ENCODE data around the gene CANT1.
"Not testable (repeated sequence)": the region's sequence is repeated elsewhere in the genome, so short reads cannot be mapped to it uniquely, and the experiment has no call there.

The CANT1 gene

DNA sequence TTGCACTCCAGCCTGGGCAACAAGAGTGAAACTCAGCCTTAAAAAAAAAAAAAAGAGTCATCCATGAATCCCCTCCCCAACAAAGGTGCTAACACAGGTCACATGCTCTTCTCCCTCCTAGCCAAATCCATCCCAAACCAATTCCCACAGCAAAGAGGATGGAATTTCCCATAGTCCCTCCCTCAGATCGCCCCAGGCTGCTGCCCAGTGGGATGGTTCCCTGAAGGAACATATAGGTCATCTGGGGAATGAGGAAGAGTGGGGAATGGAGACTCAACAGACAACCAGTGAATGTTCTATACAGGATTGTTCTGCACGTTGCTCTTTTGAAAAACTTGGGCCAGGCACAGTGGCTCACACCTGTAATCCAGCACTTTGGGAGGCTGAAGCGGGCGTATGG is 48.0 kb downstream of the CANT1 start:
- DNase-seq (ENCODE audit: low read depth in 1 of 2, low spot score in 1 of 2): no peak

DNA sequence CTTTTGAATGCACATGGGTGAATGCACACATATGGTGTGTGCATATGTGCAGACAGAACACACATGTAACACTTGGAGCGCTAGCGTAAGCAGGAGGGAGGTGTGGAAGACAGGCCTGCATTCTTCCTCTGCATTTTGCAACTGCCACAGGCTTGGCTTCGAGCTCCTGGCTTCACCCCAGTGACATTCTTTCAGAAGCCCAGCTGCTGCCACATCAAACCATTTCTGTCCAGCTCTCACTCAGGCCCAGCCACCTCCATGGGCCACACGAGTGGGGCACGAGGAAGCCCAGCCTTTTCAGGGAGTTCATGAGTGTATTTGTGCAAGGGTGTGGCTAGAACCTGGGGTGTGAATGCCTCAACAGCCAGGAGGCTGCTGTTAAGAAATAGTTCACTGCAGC is 48.6 kb downstream of the CANT1 start:
- no peak for DNase-seq (ENCODE audit: low read depth in 1 of 2, low spot score in 1 of 2)

DNA sequence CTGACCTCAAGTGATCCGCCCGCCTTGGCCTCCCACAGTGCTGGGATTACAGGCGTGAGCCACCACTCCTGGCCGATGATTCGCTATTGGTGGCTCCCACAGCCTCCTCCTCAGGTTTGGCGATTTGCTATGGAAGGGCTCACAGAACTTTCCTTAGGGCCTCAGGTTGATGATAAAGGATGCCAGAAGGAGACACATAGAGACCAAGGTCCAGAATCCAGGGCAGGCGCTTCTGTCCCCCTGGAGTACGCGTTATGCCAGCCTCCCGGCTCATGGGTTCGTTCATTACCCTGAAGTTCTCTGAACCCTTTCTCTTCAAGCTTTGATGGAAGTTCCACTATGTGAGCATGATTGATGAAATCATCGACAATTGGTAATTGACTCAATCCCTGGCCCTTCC is 49.8 kb downstream of the CANT1 start:
- no peak for DNase-seq (ENCODE audit: low read depth in 1 of 2, low spot score in 1 of 2)

DNA sequence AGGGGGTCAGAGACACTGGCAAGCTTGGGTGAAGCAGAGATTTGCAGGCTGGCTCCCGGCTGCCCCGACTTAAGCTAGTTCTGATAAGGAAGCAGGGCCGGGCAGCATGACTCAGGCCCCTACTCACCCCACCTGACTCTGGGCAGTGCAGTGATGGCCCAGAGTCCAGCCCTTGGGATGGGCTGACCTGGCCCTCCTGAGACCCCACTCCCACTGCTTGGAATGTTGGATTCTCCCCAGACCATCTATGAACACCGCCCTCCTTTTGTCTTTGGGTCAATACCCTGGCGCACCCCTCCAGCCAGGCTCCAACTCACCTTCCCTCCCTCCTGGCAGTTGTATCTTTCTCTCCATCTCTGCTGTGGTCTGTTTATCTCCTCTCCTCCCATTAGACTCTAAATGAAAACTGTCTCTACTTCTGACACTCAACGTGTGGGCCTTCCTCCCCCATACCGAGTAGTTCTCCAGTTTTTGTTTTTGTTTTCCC is 50.9 kb downstream of the CANT1 start:
- no peak for DNase-seq (ENCODE audit: low read depth in 1 of 2, low spot score in 1 of 2)

DNA sequence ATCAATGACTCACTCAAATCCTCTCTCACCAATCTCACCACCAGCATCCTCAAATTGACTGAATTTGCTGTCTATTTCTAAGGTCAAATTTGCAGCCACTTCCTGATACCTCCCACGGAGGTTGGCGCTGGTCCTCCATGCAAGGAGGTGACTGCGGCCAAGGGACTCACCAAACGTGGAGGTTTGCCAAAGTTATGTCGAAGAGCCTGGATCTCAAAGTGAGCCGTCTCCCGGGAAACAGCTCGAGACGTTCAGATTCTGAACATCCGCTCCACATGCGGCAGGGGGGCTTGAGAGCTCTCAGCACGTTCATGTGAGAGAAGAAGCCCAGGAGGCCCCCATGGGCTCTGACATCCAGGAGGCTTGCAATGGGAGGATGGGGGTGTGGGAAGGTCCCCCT is 52.4 kb downstream of the CANT1 start:
- no peak for DNase-seq (ENCODE audit: low read depth in 1 of 2, low spot score in 1 of 2)

DNA sequence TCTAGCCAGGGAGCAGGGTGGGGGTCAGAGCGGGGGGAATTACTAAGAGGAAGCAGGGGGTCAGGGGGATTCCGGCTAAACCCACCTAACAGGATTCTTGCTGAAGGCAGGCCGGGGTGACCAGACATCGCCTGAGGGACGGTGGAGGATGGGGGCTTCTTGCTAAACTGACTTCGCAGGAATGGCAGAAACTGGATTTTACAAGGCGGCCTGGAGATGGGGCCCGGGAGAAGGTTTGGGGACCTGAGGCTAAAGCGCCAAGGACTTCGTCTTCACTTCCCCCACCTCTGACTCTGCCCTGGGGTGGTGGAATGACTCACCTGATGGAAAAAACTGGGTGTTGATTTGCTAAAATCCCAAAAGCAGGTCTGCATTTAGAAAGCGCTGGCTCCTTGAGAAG is 53.3 kb downstream of the CANT1 start:
- no peak for DNase-seq (ENCODE audit: low read depth in 1 of 2, low spot score in 1 of 2)

DNA sequence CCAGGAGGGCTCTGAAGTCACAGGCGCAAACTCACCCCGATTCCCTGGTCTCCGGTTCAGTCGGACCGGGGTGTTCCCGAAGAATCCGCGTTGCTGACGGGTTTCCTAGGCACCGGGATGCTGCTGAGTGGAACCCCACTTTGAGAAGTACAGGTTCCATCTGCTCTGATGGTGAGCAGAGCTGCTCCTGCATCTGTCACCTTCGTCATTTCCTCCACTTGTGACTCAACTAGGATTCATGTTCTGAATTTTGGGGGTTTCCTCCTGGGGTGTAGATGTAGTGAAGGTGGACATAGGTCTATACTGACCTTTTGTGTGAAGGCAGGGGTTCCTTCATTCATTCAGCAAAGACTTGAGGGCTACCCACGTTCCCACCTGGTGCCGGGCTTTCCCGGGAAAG is 54.9 kb downstream of the CANT1 start:
- DNase-seq (ENCODE audit: low read depth in 1 of 2, low spot score in 1 of 2): no peak

DNA sequence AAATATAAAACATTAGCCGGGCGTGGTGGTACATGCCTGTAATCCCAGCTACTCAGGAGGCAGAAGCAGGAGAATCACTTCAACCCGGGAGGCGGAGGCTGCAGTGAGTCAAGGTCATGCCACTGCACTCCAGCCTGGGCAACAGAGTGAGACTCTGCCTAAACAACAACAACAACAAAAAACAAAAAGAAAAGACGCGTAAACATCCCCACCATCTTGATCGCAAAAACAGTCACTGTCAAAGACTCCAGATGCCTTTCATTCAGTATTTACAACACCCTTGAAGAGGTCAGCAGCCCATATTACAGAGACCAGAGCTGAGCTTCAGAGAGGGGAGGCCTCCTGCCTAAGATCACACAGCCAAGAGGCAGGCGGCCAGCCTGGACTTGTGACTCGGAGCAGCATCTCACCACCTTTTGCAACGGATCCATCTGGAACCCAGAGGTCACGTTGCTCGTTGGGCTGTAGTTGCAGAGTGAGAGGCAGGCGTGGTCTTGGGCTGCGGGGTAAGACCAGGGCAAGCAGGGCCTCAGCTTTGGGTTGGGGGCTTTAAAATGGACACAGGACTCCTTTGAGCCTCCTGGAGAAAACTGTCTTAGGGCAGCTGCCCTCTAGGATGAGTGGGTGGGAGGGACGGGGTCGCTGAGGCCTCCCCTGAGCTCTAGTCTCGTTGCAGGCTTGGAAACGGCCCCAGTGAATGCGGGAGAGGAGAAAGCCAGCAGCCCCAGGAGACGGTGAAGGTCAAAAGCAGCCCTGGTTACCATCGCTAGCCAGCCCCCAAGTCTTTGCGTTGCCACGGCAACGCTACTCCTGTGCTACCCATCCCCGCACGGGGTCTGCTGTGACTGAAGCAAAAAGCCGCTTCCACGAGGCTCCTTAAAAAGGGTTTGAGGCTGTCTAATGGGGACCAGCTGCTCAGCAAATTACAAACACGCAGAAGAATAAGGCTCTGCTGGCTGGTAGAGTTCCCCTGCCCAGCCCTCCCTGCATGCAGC is 55.9 kb downstream of the CANT1 start:
- DNase-seq (ENCODE audit: low read depth in 1 of 2, low spot score in 1 of 2): no peak

DNA sequence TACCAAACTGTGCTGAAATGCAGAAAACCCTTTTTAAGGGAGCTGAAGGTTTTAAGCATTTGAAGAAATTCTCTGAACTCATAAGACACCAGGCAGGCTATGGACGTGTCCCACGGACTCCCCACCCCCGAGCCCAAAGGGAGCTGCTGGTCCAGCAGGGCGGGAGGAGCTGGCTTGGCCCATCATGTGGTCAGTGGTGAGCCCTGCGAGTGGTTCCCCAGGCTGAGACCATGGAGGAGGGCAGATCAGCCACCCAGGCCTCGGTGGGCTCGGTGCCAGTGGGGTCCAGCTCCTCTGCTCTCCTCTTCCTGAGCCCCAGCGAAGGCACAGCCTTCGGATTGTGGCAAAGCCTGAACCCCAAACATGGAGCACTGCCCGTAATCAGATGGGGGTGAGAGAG is 56.9 kb downstream of the CANT1 start:
- DNase-seq (ENCODE audit: low read depth in 1 of 2, low spot score in 1 of 2): no peak

DNA sequence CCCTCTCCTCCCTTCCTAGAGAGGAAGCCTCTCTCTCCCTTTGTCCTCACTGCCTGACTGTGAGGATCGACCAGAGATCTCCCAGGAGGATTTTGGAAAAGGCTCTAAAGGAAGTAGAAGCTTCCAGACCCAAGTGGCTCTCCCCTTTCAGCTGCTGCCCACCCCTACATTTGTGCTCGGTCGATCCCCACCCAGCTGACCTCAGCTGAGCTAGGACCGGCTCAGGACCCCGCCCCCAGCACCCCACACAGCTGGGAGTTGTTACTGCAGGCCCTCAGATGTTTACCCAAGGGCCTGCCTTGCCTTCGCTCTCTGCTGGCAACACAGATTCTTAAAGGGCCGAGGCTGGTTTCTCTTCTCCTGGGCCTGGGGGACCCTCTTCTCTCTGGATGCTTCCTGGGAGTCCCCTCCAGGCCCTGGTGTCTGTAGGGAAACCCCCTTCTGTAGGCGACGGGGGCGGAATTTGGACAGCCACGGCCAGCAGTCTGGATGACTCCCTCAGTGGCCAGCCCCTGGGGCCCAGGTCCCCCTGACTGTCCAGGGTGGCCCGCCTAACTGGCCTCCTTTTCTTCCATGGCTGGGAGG is 57.5 kb downstream of the CANT1 start:
- DNase-seq (ENCODE audit: low read depth in 1 of 2, low spot score in 1 of 2): no peak

DNA sequence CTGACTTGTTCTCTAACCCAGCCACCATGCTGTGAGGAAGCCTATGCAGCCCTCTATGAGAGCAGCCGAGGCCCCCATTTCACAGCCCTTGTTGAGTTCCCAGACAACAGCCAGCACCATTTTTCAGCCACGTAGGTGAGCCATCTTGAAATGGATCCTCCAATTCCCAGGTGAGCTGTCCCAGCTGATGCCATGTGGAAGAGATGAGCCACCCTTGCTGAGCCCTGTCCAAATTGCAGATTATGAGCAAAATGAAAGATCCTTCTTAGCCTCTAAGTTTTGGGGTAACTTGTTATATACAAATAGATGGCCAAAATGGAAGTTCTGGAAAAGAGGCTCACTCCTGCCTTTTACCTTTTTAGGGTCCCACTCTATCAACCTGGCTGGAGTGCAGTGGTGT is 58.7 kb downstream of the CANT1 start:
- DNase-seq (ENCODE audit: low read depth in 1 of 2, low spot score in 1 of 2): no peak

DNA sequence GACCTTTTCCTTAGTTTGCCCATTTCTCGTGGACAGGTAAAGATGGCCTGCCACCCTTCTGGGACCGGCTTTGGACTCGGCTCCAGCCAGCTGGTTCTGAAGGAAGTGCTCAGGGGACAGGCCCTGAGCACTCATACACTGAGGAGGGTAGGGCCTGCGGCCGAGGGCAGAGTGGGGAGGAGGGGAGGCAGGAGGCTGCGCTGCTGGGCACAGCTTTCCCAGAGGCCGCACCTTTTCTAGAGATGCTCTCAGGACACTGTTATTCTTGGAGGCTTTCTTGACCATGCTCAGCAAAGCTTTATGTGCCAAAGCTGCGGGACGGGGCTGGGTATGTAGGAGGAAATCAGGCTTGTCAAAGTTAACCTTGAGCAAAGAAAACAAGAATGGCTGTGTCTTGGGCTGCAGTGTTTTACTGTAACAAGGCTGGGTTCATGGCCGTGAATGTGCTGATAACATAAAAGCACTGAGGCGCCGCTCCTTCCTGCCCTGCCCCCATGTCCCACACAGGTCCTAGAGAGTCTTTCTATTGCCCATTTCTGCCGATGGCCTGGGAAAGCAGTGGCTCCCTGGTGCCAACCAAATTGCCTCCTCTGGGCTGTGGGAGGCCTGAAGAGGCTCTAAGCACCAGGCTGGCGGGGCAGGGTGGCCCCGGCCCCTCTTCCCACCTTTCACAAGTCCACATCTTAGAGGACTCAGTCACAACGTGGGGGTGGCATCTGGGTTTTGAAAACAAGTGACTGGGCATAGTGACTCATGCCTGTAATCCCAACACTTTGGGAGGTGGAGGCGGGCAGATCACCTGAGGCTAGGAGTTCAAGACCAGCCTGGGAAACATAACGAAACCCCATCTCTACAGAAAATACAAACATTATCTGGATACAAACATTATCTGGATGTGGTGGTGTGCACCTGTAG is 62.1 kb downstream of the CANT1 start:
- no peak for DNase-seq (ENCODE audit: low read depth in 1 of 2, low spot score in 1 of 2)

DNA sequence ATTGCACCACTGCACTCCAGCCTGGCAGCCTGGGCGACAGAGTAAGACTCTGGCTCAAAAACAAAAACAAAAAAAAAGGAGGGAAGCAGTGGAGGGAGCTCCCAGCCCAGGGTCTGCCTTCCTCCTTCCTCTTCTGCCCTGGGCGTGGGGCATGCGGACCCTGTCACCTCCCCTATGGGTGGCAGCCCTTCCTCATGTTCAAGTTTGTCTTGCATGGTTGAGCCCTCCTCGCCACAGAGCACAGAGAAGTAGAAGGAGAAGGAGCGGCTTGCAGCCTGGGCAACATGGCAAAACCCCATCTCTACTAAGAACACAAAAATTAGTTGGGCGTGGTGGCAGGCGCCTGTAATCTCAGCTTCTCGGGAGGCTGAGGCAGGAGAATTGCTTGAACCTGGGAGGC is 62.9 kb downstream of the CANT1 start:
- DNase-seq (ENCODE audit: low read depth in 1 of 2, low spot score in 1 of 2): no peak

DNA sequence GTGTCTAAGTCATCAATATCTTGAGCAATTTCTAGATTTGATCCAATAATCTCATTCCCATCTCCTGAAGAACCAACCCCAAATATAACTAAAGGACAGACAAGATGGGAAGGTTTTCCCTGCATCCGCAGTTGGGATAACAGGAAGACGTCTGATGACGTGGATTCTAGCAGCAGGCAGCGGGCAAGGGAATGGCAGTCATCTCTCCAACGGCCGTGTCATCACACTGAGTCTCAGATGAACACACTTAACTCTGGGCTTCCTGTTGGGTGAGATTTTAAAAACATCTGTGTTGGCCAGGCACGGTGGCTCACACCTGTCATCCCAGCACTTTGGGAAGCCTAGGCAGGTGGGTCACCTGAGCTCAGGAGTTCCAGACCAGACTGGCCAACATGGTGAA is 63.4 kb downstream of the CANT1 start:
- no peak for DNase-seq (ENCODE audit: low read depth in 1 of 2, low spot score in 1 of 2)

DNA sequence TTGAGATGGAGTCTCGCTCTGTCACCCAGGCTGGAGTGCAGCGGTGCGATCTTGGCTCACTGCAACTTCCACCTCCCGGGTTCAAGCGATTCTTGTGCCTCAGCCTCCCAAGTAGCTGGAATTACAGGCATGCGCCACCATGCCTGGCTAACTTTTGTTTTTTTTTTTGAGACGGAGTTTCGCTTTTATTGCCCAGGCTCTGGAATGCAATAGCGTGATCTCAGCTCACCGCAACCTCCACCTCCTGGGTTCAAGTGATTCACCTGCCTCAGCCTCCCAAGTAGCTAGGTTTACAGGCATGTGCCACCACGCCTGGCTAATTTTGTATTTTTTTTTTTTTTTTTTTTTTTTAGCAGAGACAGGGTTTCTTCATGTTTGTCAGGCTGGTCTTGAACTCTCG is 64.1 kb downstream of the CANT1 start:
- not testable (repeated sequence) for DNase-seq (ENCODE audit: low read depth in 1 of 2, low spot score in 1 of 2)

DNA sequence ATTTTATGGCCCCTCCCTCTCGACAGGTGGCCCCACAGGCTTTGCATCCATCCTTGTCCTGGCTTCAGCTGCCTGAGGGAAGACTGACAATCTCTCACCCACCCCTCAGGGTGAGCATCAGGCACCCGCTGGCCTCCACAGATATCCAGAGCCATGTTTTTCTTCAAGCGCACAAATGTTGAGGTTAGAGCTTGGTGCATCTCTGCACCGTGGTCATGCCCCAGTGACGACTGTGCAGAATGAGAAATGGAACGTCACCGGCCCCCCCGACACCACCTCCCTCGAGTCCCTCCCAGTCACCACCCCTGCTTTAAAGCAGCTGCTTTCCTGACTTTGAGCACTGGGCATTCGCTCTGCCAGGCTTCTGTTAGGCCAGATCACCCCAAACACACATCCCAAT is 64.6 kb downstream of the CANT1 start:
- DNase-seq (ENCODE audit: low read depth in 1 of 2, low spot score in 1 of 2): no peak

DNA sequence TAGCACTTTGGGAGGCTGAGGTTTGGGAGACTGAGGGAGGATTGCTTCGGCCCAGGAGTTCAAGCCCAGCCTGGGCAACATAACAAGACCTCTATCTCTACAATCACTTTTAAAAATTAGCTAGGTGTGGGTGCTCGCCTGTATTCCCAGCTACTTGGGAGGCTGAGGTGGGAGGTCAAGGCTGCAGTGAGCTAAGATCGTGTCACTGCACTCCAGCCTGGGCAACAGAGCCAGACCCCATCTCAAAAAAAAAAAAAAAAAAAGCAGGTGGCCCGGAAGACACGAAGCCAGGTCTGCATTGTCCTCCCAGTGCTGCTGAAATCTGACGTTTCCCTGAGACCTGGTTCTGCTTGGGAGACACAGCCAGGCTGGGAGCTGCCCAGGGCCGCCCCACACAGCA is 65.5 kb downstream of the CANT1 start:
- DNase-seq (ENCODE audit: low read depth in 1 of 2, low spot score in 1 of 2): no peak
